DMS53 treated with DMSO at 0.1 percent for 48 hours (cell line): ENCODE measurements around the gene PPP1R27.
"Not testable (repeated sequence)": the region's sequence is repeated elsewhere in the genome, so short reads cannot be mapped to it uniquely, and the experiment has no call there.

Source experiments
- DNase-seq: peaks from one replicate; lab custom pipeline; 2025; ENCODE audit not compliant: unreplicated experiment; lab: John Stamatoyannopoulos, UW

The PPP1R27 gene

DNA sequence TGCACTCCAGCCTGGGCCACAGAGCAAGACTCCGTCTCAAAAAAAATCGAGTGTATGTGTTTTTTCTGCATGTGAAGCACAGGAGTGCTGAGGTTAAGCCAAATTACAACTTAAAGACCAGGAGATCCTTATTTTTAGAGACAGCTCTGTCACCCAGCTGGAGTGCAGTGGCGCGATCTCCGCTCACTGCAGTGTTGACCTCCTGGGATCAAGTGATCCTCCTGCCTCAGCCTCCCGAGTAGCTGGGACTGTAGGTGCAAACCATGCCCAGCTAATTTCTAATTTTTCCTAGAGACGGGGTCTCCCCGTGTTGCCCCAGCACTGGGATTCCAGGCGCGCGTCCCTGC is 7.5 kb upstream of the PPP1R27 start:
- DNase-seq = no peak

DNA sequence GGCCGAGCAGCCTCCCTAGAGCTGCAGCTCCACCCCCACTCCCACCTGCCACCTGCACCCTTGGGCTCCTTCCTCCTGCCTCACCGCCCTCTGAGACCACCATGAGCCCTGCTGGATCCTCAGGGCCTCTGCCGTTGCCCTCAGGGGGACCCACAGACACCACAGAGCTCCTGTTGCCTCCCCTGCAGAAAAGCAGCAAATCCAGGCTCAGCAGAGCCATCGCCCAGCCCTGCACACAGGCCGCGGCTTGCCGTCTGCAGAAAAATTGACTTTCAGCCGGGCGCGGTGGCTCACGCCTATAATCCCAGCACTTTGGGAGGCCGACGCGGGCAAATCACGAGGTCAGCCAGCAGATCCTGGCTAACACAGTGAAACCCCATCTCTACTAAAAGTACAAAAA is 7.0 kb upstream of the PPP1R27 start:
- no peak for DNase-seq

DNA sequence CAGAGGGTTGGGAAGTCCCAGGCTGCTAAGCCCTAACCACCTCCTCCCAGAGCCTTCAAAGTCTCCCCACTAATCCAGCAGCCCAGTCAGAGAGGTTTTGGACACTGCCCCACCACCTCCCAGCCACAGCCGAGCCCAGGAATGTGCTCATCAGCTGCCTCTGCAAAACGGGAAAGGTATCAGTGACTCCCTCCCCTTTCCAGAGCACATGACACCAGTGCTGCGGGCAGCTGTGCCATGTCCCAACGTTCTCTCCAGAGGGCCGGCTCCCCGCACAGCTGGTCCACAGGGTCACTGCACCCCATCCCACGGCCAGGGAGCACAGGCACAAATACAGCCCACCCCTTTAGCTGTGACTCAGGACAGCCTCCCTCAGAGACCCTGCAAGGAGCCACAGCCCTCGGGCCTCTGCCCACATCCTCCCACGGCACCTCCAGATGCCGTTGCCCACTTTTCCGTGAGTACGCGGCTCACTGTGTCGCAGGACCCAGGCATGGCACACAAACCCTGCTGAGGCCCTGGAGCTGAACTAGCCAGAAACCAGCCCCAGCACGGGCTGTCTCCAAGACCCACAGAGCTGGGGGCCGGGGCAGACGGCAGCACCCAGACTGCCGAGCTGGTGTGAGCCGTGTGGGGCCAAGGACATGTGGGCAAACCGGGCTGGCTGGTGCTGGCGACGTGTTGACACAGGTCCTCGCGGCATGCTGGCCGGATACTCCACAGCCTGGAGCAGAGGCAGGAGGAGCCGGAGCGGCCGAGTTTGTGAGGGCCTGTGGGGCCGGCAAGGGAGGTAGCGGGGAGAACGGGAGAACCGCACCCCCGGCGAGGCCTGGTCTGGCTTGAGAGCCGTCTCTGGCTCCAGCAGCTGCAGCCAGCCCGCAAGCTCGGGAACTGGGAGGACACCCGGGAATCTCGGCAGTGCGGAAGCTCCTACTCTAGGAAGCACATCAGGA is 6.3 kb upstream of the PPP1R27 start:
- DNase-seq = no peak

DNA sequence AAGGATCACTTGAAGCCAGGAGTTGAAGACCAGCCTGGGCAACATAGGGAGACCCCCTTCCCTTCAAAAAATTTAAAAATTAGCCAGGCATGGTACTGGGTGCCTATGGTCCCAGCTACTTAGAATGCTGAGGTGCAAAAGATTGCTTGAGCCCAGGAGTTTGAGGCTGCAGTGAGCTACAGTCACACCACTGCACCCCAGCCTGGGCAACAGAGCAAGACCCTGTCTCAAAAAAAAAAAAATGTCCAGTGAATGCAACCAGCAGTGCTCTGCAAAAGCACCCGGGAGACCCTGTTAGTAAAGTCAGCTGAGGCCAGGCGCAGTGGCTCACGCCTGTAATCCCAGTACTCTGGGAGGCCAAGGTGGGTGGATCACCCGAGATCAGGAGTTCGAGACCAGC is 5.2 kb upstream of the PPP1R27 start:
- DNase-seq = not testable (repeated sequence)

DNA sequence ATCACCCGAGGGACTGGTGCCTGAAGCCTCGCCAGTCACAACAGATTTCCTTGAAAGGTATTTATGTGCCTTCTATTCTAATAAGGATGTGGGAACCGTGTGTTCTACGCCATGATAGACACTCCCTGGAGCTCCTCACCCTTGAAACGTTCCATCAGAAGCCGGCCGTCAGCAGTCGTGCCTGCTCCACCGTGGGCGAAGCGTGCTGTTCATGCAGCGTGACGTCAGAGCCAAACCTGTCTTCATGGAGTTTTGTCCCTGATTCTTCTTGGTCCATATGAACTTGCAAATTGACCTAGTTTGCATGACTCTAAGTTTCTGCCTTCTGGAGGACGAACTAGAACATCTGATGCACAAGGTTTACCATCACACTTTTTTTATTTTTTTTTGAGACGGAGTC is 4.5 kb upstream of the PPP1R27 start:
- no peak for DNase-seq

DNA sequence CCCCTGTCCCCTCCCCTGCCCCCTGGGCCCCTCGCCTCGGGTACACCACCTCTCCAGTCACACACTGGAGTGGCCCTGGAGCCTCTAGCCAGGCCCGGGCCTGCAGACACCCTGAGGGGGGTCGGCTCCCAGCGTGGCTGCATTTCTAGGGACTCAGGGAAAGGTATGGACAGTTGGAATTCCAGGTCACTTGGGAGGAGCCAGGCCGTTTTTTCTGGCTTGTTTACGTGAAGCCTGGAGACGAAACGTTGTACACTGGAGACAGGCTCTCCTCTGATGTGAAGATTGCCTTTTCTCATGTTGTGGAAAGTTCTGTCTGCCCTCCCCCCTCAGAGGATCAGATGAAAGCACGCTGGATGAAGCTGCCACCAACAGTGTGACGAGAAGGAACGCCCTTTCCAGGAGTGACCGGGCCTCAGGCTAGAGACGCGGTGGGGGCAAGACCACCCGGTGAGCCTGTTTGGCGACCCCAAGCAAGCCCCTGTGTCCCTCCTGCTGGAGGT is 4.0 kb upstream of the PPP1R27 start:
- no peak for DNase-seq

DNA sequence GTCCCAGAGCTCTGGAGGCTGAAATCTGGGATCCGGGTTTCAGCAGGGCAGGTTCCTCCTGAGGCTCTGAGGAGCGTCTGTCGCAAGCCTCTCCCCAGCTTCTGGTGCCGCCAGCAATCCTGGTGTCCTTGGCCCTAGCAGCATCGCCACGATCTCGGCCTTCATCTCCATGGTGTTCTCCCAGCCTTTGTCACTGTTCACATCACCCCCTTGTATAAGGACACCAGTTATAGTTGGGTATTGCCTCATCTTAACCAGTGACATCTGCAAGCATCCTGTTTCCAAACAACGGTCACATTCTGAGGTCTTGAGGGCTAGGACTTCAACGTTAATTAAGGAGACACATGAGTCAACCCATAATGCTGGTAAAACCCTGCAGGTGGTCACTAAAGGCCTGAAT is 2.8 kb upstream of the PPP1R27 start:
- no peak for DNase-seq

DNA sequence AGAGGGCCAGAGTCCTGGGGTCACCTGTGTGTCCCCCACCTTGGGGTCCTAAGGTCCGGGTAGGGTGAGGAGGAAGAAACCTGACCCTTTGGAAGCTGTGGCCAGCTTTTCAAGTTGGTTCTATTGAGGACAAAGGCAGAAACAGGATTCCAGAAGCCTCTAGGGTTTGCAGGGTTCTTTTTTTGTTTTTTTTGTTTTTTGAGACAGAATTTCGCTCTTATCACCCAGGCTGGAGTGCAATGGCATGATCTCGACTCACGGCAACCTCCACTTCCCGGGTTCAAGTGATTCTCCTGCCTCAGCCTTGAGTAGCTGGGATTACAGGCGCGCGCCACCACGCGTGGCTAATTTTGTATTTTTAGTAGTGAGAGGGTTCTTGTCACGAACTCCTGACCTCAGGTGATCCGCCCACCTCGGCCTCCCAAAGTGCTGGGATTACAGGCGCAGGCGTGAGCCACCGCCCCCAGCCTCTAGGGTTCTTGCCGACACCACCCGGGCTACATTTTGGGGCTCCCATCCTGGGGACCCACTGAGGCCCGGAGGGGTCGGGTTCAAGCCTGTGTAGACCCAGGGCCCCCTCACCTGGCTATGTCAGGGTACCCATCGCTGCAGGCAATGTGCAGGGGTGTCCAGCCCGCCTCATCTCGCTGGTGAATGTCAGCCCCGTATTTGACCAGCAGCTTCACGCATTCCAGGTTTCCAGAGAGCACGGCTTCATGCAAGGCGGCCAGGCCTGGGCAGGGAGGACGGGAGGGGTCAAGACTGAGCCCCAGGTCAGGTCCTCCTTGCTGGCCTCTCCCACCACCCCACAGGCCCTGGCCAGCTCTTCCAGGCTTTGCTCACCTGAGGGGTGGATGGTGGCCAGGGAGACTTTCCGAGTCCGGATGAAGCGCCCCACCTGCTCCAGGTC is 674 bp downstream of the PPP1R27 start:
- no peak for DNase-seq

DNA sequence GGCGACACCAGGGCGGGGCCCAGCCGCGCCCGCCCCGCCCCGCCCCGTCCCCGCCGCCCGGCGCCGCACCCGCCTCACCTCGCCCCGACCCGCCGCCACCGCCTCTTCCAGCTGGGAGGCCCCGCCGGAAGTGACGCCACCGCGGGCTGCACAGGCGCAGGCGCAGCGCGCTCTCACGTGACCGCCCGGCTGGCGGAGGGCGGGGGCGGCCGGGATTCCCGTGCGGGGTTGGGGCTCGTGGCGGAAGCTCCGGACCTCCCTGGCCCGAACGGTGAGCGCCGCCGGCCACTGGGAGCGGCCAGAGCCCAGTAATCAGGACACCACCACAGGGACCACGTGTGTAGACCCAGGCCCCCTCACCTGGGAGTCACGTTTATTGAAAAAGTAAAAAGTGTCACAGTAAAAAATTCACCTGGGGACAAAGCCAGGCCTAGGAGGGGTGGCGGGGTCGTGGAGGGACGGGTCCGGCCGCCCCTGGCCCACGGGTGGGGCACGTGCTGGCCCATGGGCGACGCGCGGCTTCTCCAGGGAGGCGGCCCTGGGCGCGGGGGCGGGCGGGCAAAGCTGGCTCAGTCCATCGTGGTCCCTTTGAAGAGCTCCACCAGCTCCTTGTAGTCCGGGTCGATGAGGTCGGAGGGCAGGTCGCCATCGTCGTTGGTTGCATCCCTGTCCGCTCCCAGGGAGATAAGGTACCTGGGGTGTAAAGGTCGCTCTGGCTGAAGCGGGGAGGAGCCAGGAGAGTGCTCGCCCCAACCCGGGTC is 1.5 kb downstream of the PPP1R27 start, which contains the start of gene MCRIP1:
MCRIP1 (minus strand) TSS at position 132 of the 761 bp plus-strand sequence. CDS start 8,785 bp downstream, outside the sequence.
- peak; percentile 80 for DNase-seq

DNA sequence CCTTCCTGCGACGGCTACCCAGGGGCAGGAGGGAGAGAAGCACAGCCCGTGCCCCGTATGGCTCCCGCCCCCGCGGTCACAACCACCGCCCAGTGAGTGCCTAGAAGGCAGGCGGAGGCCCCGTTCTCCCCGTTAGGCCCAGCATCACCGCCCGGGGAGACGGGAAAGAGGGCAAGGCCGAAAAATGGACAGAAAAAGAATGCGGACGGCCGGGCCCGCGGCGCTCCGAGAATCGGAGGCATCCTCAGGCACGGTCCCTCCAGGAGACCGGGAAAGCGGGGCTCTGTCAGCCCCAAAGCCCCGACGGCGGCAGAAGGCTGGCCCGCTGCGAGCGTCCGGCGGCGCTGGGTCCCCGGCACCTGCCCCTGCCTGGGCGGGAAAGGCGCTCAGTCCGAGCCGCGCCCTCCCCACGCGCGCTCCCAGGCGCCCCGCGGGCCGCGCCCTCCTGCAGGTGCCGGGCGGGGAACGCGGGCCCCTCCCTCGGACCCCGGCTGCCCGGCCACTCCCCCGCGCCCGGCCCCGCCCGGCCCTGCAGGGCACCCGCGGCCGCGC is 2.2 kb downstream of the PPP1R27 start:
- no peak for DNase-seq

DNA sequence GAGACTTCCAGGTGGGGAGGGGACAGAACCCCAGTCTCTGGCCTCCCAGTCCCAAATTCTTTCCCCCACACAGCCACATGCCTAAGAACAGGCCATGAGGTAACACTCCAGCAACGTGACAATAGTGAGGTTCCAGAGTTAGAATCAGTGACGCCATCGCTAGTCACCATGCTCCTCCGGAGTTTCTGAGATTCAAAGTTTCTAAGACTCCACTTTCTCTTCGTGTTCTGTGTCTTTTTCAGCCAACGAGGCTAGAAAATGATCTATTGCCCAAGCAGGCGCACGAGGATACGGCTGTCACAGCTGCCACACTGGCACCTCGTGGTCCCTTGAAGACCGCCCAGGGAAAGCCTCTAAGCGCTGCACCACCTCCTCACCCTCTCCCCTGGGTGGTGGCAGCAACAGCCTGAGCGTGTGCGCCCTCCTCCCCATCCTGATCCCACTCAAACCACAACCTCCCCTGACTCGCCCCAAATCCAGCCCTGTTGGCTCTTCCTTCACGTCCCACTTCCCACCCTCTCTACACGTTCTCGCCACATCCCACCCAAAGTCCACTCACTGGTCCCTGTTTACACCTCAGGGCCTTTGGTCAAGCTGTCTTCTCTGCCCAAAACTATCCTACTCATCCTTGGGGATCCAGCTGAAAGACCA is 2.8 kb downstream of the PPP1R27 start:
- no peak for DNase-seq

DNA sequence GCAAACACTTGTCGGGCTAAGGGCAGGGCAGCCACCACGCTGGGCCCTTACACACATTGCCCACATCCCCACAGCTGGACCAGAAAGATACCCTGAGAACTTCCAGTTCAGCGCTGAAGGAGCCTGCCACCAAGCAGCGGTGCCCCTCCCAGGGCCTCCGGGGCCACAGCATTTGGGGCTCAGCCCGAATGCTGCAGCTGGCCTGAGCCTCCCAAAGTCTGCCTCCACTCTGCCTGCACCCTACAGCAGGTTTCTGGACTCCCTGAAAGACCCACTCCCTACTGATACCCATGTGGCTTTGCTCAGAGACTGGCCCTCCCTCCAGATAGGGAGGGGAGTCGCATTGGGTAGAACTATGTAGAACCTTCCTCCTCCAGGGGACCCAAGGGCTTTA is 3.3 kb downstream of the PPP1R27 start:
- DNase-seq = no peak

DNA sequence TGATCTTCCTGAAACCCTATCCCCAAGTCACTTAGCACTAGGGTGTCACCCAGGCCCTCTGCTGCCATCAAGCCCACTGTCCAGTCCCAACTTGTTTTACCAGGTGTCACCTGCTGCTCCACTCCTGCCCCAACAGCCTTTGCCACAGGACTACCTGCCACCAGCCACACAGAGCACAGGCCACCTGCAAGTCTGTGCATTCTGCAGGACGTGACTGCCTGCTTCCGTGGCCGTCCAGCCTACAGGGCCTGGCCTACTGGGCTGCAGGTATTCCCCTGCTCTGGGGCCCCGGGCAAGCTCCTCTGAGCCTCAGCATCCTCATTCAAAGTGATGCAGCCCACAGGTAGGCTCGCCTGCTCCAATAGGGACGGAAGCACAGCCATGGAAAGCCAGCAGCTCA is 5.0 kb downstream of the PPP1R27 start:
- no peak for DNase-seq

DNA sequence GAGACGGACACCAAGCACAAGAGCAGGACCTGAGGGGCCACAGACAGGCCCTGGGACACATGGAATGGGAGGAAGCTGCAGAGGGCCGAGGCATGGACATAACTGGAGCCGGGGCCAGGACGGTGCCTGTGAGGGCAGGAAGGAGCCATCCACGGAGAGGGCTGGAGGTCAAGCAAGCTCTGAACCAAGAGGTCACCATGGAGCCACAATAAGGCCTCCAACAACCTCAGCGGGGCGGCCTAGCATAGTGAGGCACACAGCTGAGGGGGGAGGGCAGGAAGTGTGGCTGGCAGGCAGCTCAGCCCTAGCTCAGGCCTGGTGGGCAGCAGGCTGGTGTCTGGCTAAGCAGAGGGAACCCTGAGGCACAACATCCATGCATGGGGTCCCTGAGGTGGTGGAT is 6.2 kb downstream of the PPP1R27 start:
- DNase-seq = no peak

DNA sequence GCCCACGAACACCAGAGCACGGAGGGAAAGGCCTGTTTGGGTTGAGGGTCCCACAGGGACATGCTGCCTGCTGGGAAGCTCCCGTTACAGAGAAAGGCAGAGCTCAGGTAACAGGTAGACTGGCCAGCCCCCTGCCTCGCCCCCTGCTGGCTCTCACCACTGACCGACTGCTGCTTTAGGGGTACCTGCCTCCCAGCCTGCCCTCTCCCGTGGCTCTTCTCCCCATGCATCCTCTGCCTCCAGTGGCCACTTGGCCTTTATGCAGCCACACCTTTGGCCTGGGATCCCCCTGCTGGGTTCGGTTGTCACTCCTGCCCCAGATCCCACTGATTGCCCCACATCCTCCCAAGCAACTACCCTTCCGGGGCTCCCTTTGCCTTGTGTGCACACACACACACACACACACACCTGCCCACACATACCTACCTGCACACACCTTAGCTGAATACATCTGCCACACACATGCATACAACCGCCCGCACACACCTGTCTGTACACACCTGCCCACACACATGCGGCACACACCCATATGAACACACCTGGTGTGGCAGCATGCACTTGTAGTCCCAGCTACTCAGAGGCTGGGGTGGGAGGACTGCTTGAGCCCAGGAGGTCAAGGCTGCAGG is 8.9 kb downstream of the PPP1R27 start:
- DNase-seq = no peak

DNA sequence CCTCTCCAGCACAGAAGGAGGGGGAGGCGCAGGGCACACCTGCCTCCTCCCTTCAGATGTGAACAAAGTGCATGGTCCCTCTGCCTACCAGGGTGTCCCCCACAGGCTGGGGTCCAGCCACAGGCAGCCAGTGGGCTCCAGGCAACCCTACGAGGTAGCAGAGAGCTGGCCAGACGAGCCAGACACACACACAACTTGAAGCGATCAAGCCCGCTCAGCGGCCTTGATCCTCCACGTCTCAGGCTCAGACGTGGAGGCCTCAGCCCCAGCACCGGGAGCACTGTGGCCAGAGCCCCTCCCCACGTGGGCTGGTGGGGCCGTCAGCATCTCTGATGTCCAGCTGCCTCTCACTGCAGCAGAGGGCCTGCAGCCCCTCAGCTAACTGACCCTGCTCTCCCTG is 10.3 kb downstream of the PPP1R27 start:
- DNase-seq = no peak

DNA sequence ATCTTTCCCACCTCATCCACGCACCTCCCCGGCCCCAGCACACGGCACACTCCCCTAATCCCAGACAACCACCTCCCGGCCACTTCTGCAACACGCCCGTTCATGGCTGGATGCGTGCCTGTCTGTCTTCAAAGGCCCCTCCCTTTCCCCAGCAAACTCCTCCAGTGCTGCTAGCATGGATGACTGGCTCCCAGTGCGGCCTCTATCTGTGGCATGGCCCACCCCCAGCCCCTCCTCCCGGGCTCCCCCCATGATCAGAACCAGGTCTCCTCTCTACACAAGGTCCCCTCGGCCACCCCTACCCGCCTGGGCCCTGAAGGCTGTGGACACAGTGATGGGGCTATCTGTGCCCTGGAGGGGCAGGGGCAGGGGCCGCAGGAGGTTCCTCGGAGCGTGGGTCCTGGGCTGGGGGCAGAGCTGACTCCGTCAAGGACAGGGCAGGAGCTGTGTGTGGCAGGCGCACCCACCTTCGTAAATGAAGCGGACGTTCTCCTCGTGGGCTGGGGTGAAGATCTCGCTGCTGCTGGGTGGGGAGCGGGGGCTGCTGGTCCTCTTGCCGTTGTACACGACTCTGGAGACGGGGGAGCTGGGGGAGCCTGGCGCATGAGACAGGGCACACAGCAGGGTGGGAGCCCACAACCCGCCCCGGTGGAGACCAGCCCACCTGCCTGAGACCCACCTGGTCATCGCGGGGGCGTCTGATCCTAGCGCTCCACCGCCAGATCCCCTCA is 10.9 kb downstream of the PPP1R27 start:
- DNase-seq = no peak

DNA sequence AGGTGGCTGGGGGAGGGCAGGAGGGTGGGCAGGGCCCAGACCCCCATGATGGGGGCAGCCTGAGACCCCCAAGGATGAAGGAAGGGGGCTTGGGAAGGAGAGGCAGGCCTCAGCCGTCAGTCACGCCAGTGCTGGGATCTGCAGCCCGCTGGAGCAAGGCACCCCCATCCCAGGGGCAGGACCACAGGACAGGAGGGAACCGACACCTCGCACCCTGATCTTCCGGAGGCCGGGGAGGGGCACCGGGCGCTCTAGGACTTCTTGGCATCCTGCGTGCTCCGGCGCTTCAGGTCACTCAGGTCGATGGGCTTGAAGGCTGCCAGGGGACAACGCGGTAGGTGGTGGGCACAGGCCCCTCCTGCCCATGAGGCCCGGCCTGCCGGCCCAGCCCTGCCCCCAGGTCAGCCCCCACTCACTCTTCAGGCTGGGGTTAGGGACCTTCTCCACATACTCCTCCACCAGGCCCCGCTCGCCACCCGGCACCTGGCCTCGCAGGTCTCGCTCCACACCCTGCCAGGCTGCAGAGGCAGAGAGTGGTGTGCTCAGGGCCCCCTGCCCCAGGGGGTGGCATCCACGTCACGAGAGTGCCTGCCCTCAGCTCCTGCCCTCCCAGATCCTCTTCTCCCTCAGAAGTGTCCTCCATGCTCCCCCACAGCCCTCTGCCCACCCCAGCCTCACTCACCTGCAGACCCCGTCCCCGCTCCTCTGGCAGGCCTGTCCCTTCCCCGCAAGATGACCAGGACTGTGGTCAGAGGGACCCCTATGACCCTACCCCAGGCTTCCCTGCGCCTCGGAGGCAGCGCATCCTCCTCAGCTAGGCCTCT is 11.6 kb downstream of the PPP1R27 start:
- DNase-seq = no peak
